Stimulated activated CD4-positive, alpha-beta T cell treated with anti-CD3 and anti-CD28 coated beads, Interleukin-4, amount 100 ng/mL, for 1 hour (primary cell): ENCODE data around the gene ZP2.
"Not testable (repeated sequence)": the region's sequence is repeated elsewhere in the genome, so short reads cannot be mapped to it uniquely, and the experiment has no call there.

Experiments
- DNase-seq: peaks from one replicate; pipeline ENCODE4 v3.0.0-alpha.2; 2020

Gene ZP2

DNA sequence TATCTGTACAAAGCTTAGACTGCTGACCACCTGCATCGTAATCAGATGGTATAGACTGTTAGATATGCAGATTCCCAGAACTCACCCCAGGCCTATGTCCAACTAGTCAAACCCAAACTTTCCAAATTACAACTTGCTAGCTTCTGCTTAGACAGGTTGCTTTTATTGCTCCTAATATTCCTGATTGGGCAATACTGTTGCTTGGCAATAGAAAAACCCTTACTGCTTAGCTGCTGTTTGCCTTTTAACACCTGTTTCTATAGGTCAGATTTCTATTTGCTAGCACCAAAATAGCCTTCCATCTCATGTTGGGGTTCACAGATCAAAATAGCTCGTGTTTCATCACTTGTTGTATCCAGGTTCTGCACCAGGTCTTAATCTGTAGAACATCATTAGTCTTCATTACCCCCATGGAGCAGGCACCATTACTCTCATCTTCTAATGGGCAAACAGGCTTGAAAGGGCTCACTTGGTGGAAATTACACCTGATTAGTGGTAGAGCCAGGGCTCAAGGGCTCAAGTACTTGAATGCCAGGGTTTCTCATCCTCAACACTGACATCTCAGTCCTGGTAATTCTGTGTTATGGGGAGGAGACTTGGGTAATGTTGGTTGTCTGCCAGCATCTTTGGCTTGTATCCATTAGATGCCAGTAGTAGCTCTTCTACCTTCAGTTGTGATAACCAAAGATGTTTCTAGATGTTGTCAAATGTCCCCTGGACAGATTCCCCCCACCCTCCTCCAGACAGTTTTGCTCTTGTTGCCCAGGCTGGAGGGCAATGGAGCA lies 2.7 kb downstream of the ZP2 start:
- DNase-seq = no peak

DNA sequence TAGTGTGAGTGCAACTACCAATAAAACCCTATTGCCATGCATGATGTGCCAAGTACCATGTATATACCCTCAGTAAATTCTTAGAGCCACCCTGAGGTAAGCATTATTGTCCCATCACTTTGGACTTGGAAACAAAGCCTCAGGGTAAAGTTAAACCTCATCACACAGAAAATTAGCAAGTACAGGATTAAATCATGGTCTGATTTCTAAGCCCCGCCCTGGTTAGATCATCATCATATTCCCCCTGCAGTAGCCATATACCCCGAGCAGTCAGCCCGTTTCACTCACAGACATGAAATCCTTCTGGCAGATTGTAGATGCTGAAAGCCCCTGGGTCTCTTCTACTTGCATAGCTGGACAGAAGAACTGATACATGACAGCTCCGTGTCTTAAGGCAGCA lies 4.8 kb downstream of the ZP2 start:
- no peak for DNase-seq

DNA sequence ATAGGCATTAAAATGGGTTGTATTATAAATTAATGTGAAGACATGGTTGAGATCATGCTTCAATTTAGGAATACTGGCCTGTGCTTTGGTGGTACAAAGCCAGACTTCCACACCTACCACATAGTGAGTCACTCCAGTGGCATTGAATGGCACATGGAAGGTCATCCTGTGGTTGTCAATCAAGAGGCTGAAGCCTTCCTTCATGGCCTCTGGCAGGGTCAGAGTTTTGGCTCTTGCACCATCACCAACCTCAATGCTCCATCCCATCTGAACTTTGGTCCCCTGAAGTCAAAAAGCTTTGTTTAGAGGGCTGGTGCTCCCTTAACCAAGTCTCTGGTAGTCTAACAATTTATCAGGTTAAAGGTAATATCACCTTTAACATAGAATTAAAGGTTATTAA lies 6.1 kb downstream of the ZP2 start:
- DNase-seq = no peak

DNA sequence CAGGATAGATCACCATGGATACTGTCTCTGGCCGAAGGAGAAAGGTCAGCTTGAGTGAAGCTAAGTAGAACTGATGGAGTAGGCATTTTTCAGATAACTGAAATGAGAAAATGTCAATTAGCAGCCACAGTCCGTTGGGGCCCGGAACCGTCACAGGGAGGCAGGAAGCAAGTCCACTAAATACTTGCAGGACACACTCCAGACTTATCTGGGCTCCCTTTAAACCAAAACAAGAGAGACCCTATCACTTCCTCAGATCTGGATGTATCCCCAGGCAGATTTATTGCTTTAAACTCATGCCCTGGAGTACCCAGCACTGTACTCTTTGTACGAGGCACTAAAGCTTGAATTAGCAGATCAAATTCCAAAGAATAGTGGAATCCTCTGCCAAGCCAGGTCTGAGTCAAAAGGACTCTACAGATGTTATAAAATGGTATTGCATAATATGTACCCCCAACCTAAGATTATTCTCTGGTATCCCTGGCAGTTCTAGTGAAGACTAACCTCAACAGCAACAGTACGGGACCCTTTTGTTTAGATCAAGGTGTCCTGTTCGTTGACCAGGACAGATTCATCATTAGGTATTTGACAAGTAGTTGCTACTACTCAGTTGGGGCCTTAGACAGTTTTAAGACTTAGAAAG lies 8.1 kb downstream of the ZP2 start:
- no peak for DNase-seq

DNA sequence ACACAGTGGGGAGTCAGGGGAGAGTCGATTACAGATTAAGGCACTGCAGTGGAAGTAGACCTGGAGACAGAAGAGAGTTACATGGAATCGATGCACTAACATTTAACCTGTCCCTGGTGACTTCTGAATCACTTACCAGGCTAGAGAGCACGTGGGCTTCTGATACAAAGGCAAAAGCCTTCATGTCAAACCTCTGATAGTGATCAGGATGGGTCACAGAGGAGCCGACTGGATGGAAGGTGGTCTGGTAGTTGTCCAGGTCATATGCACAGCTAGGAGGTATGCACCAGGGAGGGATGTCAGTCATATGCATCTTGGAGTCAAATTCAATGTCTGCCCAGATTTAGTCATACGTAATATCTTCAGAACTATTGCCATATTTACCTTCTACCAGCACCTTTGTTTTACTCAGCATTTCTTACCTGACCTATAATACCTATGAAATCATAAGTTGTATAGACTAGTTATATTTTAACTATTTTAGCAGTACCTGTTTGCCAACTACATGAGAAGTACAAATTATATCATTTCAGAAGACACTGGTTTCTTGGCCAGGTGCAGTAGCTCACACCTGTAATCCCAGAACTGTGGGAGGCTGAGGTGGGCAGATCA lies 11.7 kb downstream of the ZP2 start:
- DNase-seq = no peak

DNA sequence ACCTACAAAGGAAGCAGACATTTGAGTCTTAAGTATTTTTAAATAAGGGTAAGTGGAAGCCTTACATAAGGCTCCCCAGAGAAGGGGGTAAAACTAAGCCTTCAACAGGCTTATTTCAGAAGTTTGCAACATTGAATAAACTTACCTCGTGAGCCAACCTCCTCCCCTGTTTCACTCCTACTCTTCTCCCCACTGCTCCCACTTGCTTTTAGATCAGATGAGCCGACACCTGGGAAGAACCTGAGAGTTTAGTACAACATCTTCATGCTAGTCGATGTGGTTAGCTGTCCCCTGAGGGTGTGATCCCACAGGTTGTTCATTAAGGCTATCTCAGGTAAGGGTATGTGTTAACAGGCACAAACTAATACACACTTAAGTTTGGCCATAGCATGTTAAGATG lies 13.8 kb downstream of the ZP2 start:
- no peak for DNase-seq

- no peak for DNase-seq
Observed at GRCh38 chr16:21197112-21197511, 14.3 kb downstream of the ZP2 start.

DNA sequence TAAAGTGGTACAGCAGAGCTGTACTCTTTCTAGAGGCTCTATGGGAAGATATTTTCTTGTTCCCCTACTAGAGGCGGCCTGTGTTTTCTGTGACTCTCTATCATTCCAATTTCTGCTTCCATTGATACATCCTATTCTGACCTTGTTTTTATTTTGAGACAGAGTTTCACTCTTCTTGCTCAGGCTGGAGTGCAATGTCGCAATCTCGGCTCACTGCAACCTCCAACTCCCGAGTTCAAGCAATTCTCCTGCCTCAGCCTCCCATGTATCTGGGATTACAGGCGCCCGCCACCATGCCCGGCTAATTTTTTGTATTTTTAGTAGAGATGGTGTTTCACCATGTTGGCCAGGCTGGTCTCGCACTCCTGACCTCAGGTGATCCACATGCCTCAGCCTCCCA lies 16.0 kb downstream of the ZP2 start:
- not testable (repeated sequence) for DNase-seq

DNA sequence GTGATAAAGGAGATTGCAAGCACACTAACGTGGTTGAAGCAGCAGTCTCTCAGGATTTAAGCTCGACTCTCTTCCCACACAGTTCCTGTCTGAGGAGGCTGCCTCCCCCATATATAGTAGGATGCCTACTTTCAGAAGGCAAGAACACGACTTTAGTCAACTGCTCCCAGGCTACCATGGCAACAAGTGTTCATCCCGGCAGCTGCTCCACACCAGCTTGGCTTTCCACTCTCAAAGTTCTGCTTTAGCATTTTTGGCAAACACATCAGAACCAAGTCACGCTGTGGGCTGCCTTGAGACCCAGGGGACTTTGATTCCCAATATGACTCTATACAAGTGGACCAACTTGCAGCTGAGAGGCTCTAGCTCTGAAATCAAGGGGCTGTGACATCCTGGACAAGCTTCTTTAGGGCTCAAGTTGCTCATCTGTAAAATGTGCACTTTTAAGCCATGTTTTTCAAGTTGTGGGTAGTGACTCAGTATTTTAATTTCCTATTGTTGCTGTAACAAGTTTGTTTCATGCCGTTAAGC lies 16.5 kb downstream of the ZP2 start:
- no peak for DNase-seq

DNA sequence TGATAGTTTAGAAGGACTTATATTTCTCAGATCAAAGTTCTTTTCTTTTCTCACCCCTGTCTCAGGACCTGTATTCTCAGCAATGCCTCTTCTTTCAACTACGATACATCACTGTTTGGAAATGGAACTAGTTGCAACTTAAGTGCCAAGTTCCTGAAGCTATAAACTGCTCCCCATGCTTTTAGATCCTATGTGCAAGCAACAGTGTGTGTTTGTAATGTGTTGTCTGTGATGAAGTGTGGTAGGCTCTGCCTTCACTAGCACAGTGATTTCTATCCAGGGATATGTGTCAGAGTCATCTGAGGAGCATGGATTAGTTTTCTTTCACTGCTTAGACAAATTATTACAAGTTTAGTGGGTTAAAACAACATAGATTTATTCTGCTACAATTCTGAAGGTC lies 18.4 kb downstream of the ZP2 start:
- no peak for DNase-seq

GRCh38 chr16:21190599-21190998 lies 20.8 kb downstream of the ZP2 start:
- no peak for DNase-seq

DNA sequence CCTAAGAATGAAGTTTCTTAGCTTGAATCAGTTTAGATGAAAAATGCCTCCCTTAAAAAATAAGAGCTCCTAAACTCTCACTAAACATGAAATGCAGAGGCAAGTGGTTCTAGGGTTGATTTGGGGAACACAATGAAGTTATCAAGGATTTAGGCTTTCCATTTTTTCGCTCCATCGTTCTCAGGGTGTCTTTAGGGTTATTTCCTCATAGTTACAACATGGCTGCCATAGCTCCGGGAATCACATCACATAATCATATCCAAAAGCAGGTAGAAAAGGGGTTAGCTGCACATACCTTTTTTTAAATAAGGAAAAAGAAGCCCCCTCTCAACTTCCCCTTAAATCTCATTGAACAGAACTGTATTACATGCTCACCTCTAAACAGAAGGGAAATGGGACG lies 21.4 kb downstream of the ZP2 start:
- DNase-seq = no peak

- DNase-seq = no peak
Observed at GRCh38 chr16:21189311-21189710, 22.1 kb downstream of the ZP2 start.

GRCh38 chr16:21186326-21186691 lies 25.1 kb downstream of the ZP2 start:
- no peak for DNase-seq

- no peak for DNase-seq
Observed at GRCh38 chr16:21185659-21186325, 25.6 kb downstream of the ZP2 start.

DNA sequence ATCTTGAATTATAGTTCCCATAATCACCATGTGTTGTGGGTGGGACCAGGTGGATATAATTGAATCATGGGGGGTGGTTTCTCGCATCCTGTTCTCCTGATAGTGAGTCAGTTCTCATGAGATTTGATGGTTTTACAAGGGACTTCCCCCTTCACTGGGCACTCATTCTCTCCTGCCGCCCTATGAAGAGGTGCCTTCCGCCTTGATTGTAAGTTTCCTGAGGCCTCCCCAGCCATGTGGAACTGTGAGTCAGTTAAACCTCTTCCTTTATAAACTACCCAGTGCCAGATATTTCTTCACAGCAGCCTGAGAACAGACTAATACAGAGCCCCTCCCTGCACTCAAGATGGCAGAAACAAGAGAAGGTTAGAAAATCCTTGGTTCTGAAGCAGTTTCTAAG lies 26.5 kb downstream of the ZP2 start:
- DNase-seq = no peak

DNA sequence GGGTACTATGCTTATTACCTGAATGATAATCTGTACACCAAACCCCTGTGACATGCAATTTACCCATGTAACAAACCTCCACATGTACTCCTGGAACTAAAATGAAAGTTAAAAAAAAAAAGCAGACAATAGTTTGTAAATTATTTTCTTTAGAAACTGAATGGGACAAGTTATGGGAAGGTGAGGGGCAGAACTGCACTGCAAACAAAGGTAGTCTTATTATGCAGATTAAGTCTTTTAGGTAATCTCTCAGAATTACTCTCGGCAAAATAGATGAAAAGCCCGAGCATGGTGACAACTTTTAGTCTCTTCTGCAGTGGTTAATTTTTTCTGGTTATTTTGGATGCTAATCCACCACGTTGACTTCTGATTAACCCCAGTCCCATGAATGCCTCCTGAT lies 27.4 kb downstream of the ZP2 start:
- DNase-seq = no peak

- no peak for DNase-seq
Observed at GRCh38 chr16:21179983-21180365, 31.4 kb downstream of the ZP2 start.

DNA sequence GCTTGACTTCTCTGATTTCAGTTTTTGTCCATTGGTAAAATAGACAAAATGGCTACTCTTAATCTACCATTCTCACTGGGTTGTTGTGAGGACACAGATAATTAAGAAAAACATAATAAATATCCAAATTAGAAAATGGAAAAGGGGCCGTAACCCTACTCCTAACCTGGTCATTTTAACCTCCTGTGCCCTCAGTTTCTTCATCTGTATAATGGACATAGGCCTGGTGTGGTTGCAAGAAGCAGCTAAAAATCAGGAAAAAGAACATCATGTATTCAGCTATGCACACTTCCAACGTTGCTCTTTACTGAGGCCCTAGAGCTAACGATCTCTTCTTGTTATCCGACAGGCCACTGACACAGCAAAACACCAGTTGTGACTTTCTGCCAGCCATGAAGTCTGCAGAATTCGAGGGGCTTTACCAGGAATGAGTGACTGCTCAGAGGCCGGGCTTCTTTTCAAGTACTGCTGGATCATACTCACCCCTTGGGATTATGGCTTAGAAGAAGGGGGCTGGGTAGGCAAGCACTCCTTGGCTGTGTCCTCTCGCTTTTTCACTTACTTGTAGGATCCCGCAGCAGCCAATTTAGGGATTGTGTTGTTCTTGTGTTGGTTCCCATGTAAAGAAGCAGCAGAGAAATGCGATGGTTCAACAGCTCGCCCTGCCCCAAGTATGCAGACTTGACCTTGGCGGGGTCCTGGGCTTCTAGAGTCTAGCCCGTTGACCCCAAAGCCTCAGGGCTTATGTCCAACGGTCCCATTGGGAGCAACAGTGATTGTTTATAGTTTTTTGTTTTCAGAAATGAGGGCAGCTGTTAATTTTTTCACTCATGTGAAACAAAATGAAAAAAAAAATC lies 32.0 kb downstream of the ZP2 start:
- no peak for DNase-seq

DNA sequence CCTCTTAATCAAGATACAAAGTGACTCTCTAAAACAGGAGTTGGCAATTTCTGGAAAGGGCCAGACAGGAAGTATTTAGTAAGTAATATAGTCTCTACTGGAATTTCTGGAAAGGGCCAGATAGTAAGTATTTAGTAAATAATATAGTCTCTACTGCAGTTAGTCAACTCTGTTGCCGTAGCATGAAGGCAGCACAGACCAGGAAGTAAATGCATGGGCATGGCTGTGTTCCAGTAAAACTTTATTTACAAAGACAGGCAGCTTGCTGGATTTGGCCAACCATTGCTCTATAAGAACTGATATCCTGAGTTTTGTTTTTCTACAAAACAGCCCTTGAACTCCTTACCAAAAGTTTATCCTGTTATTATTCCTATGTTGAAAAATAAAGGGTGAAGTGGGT lies 36.0 kb downstream of the ZP2 start:
- DNase-seq = no peak

DNA sequence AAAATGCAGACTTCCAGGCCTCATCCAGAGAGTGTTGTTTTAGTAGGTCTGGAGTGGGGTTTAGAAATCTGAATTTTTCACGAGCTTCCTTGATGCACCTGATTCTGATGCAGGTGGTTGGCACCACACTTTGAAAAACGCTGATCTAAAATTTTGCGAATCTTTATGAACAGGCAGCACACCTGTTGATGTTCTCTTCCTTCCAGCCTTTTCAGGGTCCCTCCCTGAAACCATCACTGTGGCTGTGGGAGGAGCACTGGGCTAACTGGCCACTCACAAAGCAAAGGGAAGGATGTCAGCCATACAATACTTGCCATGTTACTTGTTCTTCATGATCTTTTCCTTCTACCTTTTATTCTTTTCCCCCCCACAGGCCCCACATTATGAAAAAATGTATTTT lies 38.7 kb downstream of the ZP2 start:
- DNase-seq = no peak

DNA sequence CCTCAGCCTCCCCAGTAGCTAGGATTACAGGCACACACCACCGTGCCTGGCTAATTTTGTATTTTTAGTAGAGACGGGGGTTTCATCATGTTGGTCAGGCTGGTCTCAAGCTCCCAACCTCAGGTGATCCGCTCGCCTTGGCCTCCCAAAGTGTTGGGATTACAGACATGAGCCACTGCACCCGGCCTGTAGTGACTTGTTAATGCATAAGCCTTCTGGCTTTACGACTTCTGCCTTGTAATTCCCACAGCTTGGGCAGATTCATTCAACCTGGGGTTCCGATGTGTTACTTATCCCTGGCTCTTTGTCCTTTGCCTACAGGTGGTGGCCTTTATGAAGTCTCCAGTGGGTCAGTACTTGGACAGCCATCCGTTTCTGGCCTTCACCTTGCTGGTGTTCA lies 41.3 kb downstream of the ZP2 start:
- not testable (repeated sequence) for DNase-seq
